IPS DF 4.7 (cell line): ENCODE results near the gene SEC14L5.

Experiments
- DNase-seq: peaks from one replicate; pipeline ENCODE4 v3.0.0-alpha.2; 2013; ENCODE audit warnings: low spot score; ENCODE audit errors: extremely low read depth

SEC14L5 gene

GRCh38 chr16:5011637-5012036 lies 53.5 kb downstream of the SEC14L5 start:
- DNase-seq: no peak

DNA sequence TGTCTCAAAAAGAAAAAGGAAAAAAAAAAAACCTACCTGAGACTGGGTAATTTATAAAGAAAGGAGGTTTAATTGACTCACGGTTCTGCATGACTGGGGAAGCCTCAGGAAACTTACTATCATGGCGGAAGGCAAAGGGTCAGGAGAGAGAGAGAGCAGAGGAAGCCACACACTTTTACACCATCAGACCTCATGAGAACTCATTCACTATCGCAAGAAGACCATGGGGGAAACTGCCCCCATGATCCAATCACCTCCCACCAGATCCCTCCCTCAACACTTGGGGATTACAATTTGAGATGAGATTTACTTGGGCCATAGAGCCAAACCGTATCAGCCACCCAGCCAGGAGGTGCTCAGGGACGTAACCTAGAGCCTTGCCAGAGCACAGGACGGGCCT lies 54.8 kb downstream of the SEC14L5 start:
- DNase-seq: no peak

- DNase-seq: no peak
Observed at GRCh38 chr16:5015351-5015750, 57.2 kb downstream of the SEC14L5 start.

- DNase-seq: no peak
Observed at GRCh38 chr16:5015887-5016286, 57.8 kb downstream of the SEC14L5 start.

DNA sequence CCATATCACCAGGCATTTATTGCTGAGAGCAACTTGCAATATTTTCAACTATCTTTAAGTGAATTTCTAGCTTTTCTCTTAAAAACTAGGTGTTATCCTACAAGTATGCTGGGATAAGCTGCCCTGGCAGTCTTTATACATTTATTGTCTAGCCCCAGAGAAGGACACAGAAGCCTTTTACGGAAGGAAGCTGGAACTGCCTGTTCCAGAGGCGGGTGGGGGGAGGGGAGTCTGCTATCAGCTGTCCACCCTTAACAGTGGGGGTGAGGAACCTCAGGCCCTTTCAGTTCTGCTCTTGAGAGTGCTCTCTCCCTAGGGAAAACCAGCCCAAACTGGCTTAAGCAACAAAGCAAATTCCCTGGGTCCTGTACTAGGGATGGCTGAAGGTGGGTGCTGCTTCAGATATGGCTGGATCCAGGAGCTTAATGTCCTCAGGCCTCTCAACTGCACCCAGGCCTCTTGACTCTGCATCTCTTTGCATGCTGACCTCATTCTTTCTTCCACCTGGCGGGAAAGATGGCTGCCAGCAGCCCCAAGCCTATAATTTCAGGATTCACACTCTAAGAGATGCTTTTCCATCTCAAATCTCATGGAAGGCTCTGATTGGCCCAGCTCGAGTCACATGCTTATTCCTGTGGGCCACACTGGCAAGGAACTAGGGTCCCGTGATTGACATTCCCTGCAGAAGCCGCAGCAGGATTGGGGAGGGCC lies 59.0 kb downstream of the SEC14L5 start:
- DNase-seq: no peak

GRCh38 chr16:5017678-5017969 lies 59.5 kb downstream of the SEC14L5 start:
- DNase-seq: no peak

DNA sequence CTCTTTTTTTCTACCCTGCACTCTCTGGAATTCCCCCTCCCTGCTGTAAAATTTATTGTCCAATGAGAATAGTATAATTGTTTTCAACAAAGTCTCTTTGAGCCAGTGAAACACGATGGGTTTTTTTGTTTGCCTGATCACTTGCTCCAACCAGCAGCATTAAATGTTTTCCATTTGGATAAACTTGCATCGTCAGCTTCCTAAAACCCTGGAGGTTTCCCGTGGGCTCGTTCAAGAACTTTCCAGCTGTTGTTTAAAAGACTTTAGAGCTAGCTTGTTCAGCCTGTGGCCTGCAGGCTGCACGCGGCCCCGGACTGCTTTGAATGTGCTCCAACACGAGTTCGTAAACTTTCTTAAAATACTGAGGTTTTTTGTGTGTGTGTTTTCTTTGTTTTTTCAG lies 60.7 kb downstream of the SEC14L5 start:
- DNase-seq: no peak

GRCh38 chr16:5019775-5020174 lies 61.6 kb downstream of the SEC14L5 start:
- no peak for DNase-seq

- no peak for DNase-seq
Observed at GRCh38 chr16:5020551-5020950, 62.4 kb downstream of the SEC14L5 start.

DNA sequence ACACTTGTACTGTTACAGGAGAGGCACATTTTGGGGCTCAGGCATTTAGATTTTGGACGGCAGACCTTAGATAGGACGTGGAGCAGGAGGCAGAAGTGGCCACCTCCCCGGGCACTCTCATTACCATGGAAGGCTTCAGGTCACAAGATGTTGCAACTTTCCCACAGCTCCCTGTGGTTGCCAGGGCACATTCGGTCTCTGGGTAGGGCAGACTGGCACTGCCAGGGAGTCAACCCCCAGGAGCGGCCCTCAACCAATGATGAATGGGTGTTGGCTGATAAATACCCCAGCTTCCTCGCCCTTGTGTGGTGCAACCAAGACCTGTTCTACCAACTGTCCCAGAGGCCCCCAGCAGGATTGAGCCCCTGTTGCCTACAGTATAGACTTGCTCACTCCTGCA lies 64.4 kb downstream of the SEC14L5 start:
- no peak for DNase-seq

GRCh38 chr16:5024632-5025031 lies 66.5 kb downstream of the SEC14L5 start:
- DNase-seq: no peak

- DNase-seq: no peak
Observed at GRCh38 chr16:5025171-5025632, 67.1 kb downstream of the SEC14L5 start.

GRCh38 chr16:5026664-5027063 lies 68.5 kb downstream of the SEC14L5 start:
- DNase-seq: no peak

GRCh38 chr16:5027086-5027485 lies 69.0 kb downstream of the SEC14L5 start:
- no peak for DNase-seq

DNA sequence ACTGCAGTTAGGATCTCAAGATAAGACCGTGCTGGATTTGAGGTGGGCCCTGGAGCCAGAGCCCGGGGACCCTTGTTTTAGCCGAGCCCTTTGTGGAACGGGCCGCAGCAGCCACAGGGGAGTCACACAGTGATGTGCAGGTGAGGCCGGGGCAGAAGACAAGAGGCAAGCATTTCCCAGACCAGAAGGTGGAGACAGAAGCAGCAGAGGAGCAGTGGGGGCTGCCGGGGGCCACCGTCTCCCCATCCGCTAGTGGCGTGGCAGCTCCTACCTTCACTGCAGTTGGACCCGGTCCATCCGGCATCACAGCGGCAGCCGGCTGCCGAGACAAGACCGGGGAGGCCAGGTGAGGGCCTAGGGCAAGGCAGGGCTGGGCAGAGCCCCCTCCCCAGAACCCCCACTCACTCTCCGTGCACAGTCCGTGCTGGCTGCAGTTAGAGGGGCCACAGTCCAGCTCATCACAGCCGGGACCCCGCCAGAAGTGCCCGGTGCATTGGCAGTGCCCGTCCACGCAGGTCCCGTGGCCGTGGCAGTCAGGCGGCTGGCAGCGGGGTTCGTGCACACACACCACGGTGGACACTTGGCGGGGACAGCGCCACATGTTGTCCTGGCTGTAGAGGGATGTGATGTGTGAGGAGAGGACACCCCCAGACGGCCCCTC lies 69.6 kb downstream of the SEC14L5 start:
- no peak for DNase-seq

GRCh38 chr16:5028950-5029475 lies 70.9 kb downstream of the SEC14L5 start:
- no peak for DNase-seq

- no peak for DNase-seq
Observed at GRCh38 chr16:5030251-5030870, 72.2 kb downstream of the SEC14L5 start.

DNA sequence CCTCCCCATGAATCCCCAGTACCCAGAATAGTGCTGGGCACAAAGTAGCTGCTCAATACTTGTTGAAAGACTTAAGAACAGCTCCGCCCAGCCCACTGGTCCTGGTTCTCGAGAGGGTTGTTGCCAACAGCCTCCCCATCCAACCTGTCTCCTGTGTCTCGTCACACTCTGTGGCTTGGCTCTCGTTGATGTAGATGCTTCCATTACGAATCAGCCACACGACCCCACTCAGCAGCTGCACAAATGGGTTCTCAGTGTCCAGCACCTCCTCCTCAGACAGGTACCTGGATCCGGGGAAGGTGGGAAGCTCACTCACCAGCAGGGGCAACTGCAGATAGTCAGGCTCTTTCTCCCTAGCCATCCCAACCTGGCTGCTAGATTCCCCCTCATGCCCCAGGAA lies 73.5 kb downstream of the SEC14L5 start:
- no peak for DNase-seq

DNA sequence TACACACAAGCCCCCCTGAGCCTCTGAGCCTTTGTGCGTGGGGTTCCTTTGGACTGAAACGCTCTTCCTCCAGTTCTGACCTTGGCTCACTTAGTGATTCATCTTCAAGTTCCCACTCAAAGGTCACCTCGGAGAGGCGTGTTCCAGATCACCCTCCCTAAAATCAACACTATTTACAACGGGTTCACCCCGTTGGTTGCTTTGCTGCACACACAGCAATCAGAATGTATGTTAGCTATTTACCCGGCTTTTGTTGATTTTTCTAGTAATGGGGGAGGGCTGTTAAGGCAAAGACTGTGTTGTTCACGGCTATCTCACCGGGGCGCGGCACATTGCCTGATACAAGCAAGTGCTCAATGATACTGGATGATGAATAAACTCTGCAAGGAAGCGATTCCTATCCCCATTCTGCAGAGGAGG lies 74.6 kb downstream of the SEC14L5 start:
- DNase-seq: no peak

GRCh38 chr16:5033256-5034166 lies 75.4 kb downstream of the SEC14L5 start, which contains the start of gene NAGPA:
Gene NAGPA, minus strand, starts transcription at chr16:5033935. Its CDS starts 21 bp downstream, at chr16:5033914.
- DNase-seq: no peak

- DNase-seq: no peak
Observed at GRCh38 chr16:5034167-5034523, 76.0 kb downstream of the SEC14L5 start.

- DNase-seq: no peak
Observed at GRCh38 chr16:5035909-5036227, 77.7 kb downstream of the SEC14L5 start.
